AG09309 (cell line): Measurements from ENCODE around the gene ZDHHC7.

Experiments
- DNase-seq: peaks from one replicate; pipeline ENCODE4 v3.0.0-alpha.2; 2010; ENCODE audit warnings: low read depth
- H3K4me3 ChIP-seq: 2 replicates; pipeline ENCODE4 v1.5.1; 2011; ENCODE audit warnings: mild to moderate bottlenecking, low read depth, low read length, moderate library complexity; ENCODE audit not compliant: control insufficient read depth
- CTCF ChIP-seq: IDR thresholded peaks from 2 replicates; pipeline ENCODE4 v1.5.1; 2011; ENCODE audit warnings: mild to moderate bottlenecking, low read depth, low read length, inconsistent platforms; ENCODE audit not compliant: insufficient read depth, control insufficient read depth; ENCODE audit errors: missing control alignments

The ZDHHC7 gene

GRCh38 chr16:85048921-85049562 is 37.7 kb upstream of the ZDHHC7 start:
- no peak for TF ChIP-seq CTCF
- no peak for DNase-seq
- no peak overlapping the region for H3K4me3 ChIP-seq

- no peak overlapping the region for H3K4me3 ChIP-seq
- no peak for DNase-seq
- no peak for TF ChIP-seq CTCF
Observed at GRCh38 chr16:85047867-85048455, 36.6 kb upstream of the ZDHHC7 start.

- no peak overlapping the region for H3K4me3 ChIP-seq
- no peak for TF ChIP-seq CTCF
- DNase-seq, result no peak
Observed at GRCh38 chr16:85046931-85047866, 35.9 kb upstream of the ZDHHC7 start.

- H3K4me3 ChIP-seq, result no peak overlapping the region
- DNase-seq, result no peak
- no peak for TF ChIP-seq CTCF
Observed at GRCh38 chr16:85046472-85046916, 35.2 kb upstream of the ZDHHC7 start.

- no peak for DNase-seq
- no peak for TF ChIP-seq CTCF
- H3K4me3 ChIP-seq, result no peak overlapping the region
Observed at GRCh38 chr16:85045641-85046471, 34.5 kb upstream of the ZDHHC7 start.

GRCh38 chr16:85045077-85045476 is 33.7 kb upstream of the ZDHHC7 start:
- no peak for TF ChIP-seq CTCF
- H3K4me3 ChIP-seq, result no peak overlapping the region
- DNase-seq, result no peak
